SK-N-SH (cell line): ENCODE data around the gene EXOC2. TPM values are rescaled to one million over a fixed set of nuclear protein-coding genes. Genes with fewer than 3 reads are reported as not detected.

ENCODE experiments used
- CTCF ChIA-PET: fragments of 300-600, 350-600 bp; formaldehyde crosslinking; extraction: SDS; loops from one replicate; lab custom pipeline; 2021; lab: Yijun Ruan, JAX
- POLR2A ChIA-PET: fragments of 350-600 bp; sonication (Branson Sonifier 250); formaldehyde crosslinking; extraction: SDS; loops from one replicate; lab custom pipeline; 2020; ENCODE audit warnings: antibody characterized with exemption, inconsistent platforms; lab: Yijun Ruan, JAX
- DNase-seq: peaks from one replicate; pipeline ENCODE4 v3.0.0; 2012
- H2AFZ ChIP-seq: fragments of 200-600 bp; sonication (generic); 2 replicates; pipeline ENCODE4 v1.8.1; 2016; ENCODE audit warnings: antibody characterized with exemption, mild to moderate bottlenecking, low read depth
- H3F3A ChIP-seq: fragments of 200-600 bp; sonication (generic); replicated peaks from 2 replicates; pipeline ENCODE3; 2016; ENCODE audit warnings: antibody characterized with exemption, mild to moderate bottlenecking; ENCODE audit not compliant: insufficient read depth
- H3K27ac ChIP-seq, 2 experiments: fragments of 200-500 bp in 1 of 2; fragments of 200-600 bp in 1 of 2; sonication (Bioruptor generic) in 1 of 2; sonication (generic), shearing (Covaris generic) in 1 of 2; 2 replicates each; pipeline versions ENCODE4 v1.5.1 to v1.6.1; 2014 to 2016; ENCODE audit warnings: low read depth in 2 of 2, inconsistent platforms in 1 of 2, low read length in 1 of 2, mild to moderate bottlenecking in 1 of 2, mixed read lengths in 1 of 2
- H3K27me3 ChIP-seq: fragments of 200-600 bp; sonication (generic), shearing (Covaris generic); 2 replicates; pipeline ENCODE4 v1.6.1; 2016; ENCODE audit warnings: mixed run types; ENCODE audit not compliant: insufficient read depth
- H3K36me3 ChIP-seq, 2 experiments: fragments of 200-500 bp in 1 of 2; fragments of 200-600 bp in 1 of 2; sonication (Bioruptor generic) in 1 of 2; sonication (generic) in 1 of 2; replicated peaks in 1 of 2; 2 replicates each; pipeline versions ENCODE3 to v1.5.1; 2014 to 2016; ENCODE audit warnings: low read length in 1 of 2, mild to moderate bottlenecking in 1 of 2; ENCODE audit not compliant: insufficient read depth in 2 of 2, control insufficient read depth in 1 of 2
- H3K4me1 ChIP-seq, 2 experiments: fragments of 200-500 bp in 1 of 2; fragments of 200-600 bp in 1 of 2; sonication (Bioruptor generic) in 1 of 2; sonication (generic), shearing (Covaris generic) in 1 of 2; 2 replicates each; pipeline versions ENCODE4 v1.5.1 to v1.6.1; 2014 to 2016; ENCODE audit warnings: low read depth in 1 of 2, low read length in 1 of 2, mixed run types in 1 of 2; ENCODE audit not compliant: insufficient read depth in 2 of 2, control insufficient read depth in 1 of 2
- H3K4me2 ChIP-seq: fragments of 200-600 bp; sonication (generic), shearing (Covaris generic); 2 replicates; pipeline ENCODE4 v1.6.1; 2017; ENCODE audit warnings: mixed run types
- H3K4me3 ChIP-seq, 2 experiments: fragments of 200-500 bp in 1 of 2; fragments of 200-600 bp in 1 of 2; sonication (Bioruptor generic) in 1 of 2; sonication (generic), shearing (Covaris generic) in 1 of 2; 2 replicates each; pipeline versions ENCODE4 v1.5.1 to v1.8.1; 2014 to 2016; ENCODE audit warnings: low read depth in 2 of 2, inconsistent platforms in 1 of 2, low read length in 1 of 2, mild to moderate bottlenecking in 1 of 2, mixed read lengths in 1 of 2, moderate library complexity in 1 of 2
- H3K79me2 ChIP-seq: fragments of 200-600 bp; sonication (generic); 2 replicates; pipeline ENCODE4 v1.8.1; 2017; ENCODE audit warnings: mild to moderate bottlenecking; ENCODE audit not compliant: insufficient read depth
- H3K9ac ChIP-seq: fragments of 200-600 bp; sonication (generic); 2 replicates; pipeline ENCODE4 v1.6.1; 2017; ENCODE audit warnings: mixed run types
- H3K9me2 ChIP-seq: fragments of 200-600 bp; sonication (generic); 2 replicates; pipeline ENCODE4 v1.6.1; 2017; ENCODE audit warnings: mixed run types
- H3K9me3 ChIP-seq: fragments of 200-600 bp; sonication (generic); 2 replicates; pipeline ENCODE4 v1.6.1; 2017; ENCODE audit warnings: mixed run types, mild to moderate bottlenecking, moderate library complexity
- H4K20me1 ChIP-seq: fragments of 200-600 bp; sonication (generic); 2 replicates; pipeline ENCODE4 v1.6.1; 2017; ENCODE audit warnings: mild to moderate bottlenecking, mixed run types; ENCODE audit not compliant: insufficient read depth
- CHD2 ChIP-seq: fragments of 150-350 bp; IDR thresholded peaks from 2 replicates; pipeline ENCODE4 v1.6.1; 2018; ENCODE audit warnings: low read length; ENCODE audit not compliant: partially characterized antibody
- ELF1 ChIP-seq: IDR thresholded peaks from 2 replicates; pipeline ENCODE4 v1.4.0; 2012
- EZH2phosphoT487 ChIP-seq: fragments of 200-600 bp; sonication (generic); IDR thresholded peaks from 2 replicates; pipeline ENCODE4 v1.6.1; 2017; ENCODE audit warnings: low read depth, mixed run types, mild to moderate bottlenecking, antibody characterized with exemption, moderate library complexity, borderline replicate concordance
- FOSL2 ChIP-seq: IDR thresholded peaks from 2 replicates; pipeline ENCODE4 v1.4.0; 2012; ENCODE audit warnings: low read depth, mild to moderate bottlenecking, moderate library complexity, borderline replicate concordance
- FOXJ3 ChIP-seq: sonication (generic); formaldehyde crosslinking; IDR thresholded peaks from 2 replicates; pipeline ENCODE4 v1.5.1; 2020; ENCODE audit warnings: mild to moderate bottlenecking, missing genetic modification reagents
- GABPA ChIP-seq: IDR thresholded peaks from 2 replicates; pipeline ENCODE4 v1.4.0; 2012; ENCODE audit warnings: low read depth, mild to moderate bottlenecking
- GATA2 ChIP-seq: sonication (generic); formaldehyde crosslinking; IDR thresholded peaks from 2 replicates; pipeline ENCODE4 v1.5.0; 2020; ENCODE audit warnings: mild to moderate bottlenecking, missing genetic modification reagents
- IRF3 ChIP-seq: fragments of 150-350 bp; IDR thresholded peaks from 2 replicates; pipeline ENCODE4 v1.6.1; 2016; ENCODE audit warnings: mild to moderate bottlenecking, low read depth, low read length
- MAX ChIP-seq: IDR thresholded peaks from 2 replicates; pipeline ENCODE4 v1.4.0; 2012; ENCODE audit warnings: low read depth
- MXI1 ChIP-seq: IDR thresholded peaks from 2 replicates; pipeline ENCODE4 v1.6.1; 2012; ENCODE audit warnings: mild to moderate bottlenecking, low read depth, low read length, improper control_type of control experiment
- RAD21 ChIP-seq: IDR thresholded peaks from 2 replicates; pipeline ENCODE4 v1.6.1; 2012; ENCODE audit warnings: mild to moderate bottlenecking, low read length
- RFX5 ChIP-seq: IDR thresholded peaks from 2 replicates; pipeline ENCODE4 v1.6.1; 2012; ENCODE audit warnings: mild to moderate bottlenecking, improper control_type of control experiment, low read length
- SIN3A ChIP-seq: IDR thresholded peaks from 2 replicates; pipeline ENCODE4 v1.6.1; 2012; ENCODE audit warnings: low read depth, mild to moderate bottlenecking, low read length, moderate library complexity, borderline replicate concordance
- SMC3 ChIP-seq: IDR thresholded peaks from 2 replicates; pipeline ENCODE4 v1.6.1; 2012; ENCODE audit warnings: low read depth, low read length, improper control_type of control experiment
- TAF1 ChIP-seq: IDR thresholded peaks from 2 replicates; pipeline ENCODE4 v1.6.1; 2012; ENCODE audit warnings: low read depth, mild to moderate bottlenecking, low read length, moderate library complexity, borderline replicate concordance
- TCF12 ChIP-seq: IDR thresholded peaks from 2 replicates; pipeline ENCODE4 v1.4.0; 2012
- TEAD4 ChIP-seq: IDR thresholded peaks from 2 replicates; pipeline ENCODE4 v1.4.0; 2012; ENCODE audit warnings: mild to moderate bottlenecking, borderline replicate concordance; ENCODE audit not compliant: insufficient read depth
- YY1 ChIP-seq: IDR thresholded peaks from 2 replicates; pipeline ENCODE4 v1.4.0; 2012; ENCODE audit warnings: low read depth, mild to moderate bottlenecking
- WGBS: methylation state at CpG from one replicate; pipeline ENCODE4 v1.1.6; 2017; ENCODE audit warnings: low lambda C conversion rate; 5-methylcytosine and 5-hydroxymethylcytosine counted together
- polyA plus RNA-seq, 3 experiments: library from polyadenylated mRNA; depleted of rRNA; stranded (reverse); fragments of >200 nt; gene quantifications; 2 replicates each; pipeline ENCODE4 v1.2.3, GENCODE V29; 2012

Gene EXOC2
- polyA plus RNA-seq, 1 of the 3 experiments (the other 2 are of a cell fraction), result 10.6 TPM

GRCh38 chr6:443621-444159, 249.2 kb downstream of the EXOC2 start:
- H3F3A ChIP-seq, result no peaks in the 10 kb centered on the region
- no peaks in the 10 kb centered on the region for H3K9me3 ChIP-seq
- no peak for DNase-seq
- no peaks in the 10 kb centered on the region for H3K79me2 ChIP-seq
- POLR2A ChIA-PET, result no interaction called here
- no peak overlapping the region for H2AFZ ChIP-seq
- no peak for TF ChIP-seq ELF1
- no peak for TF ChIP-seq IRF3
- TF ChIP-seq GATA2 (CRISPR knock-in tag), result no peak
- no peak for TF ChIP-seq YY1
- TF ChIP-seq RFX5, result no peak
- no peak for TF ChIP-seq FOSL2
- TF ChIP-seq TEAD4, result no peak
- no peak for TF ChIP-seq FOXJ3 (CRISPR knock-in tag)
- TF ChIP-seq MAX, result no peak
- TF ChIP-seq RAD21, result no peak
- TF ChIP-seq MXI1, result no peak
- TF ChIP-seq TCF12, result no peak
- TF ChIP-seq CHD2, result no peak
- TF ChIP-seq SIN3A, result no peak
- no peak for TF ChIP-seq EZH2phosphoT487
- TF ChIP-seq SMC3, result no peak
- TF ChIP-seq TAF1, result no peak
- TF ChIP-seq GABPA, result no peak
- TF ChIP-seq, all 33 proteins: peak for 0
- Histone ChIP-seq H4K20me1 (no peaks in the 10 kb centered on the region), H3K4me1 (no peaks in the 10 kb centered on the region), H3K27me3 (peaks cover 87% of the 10 kb centered on the region; the same call in 1 of the 2 replicates), H3K27ac (no peak overlapping the region), H3K4me3 (no peak overlapping the region), H3K36me3 (no peaks in the 10 kb centered on the region), H3K9ac (no peak overlapping the region), H3K9me2 (no peaks in the 10 kb centered on the region), H3K4me2 (no peak overlapping the region)
- CTCF ChIA-PET, result no interaction called here
- WGBS, result 12% methylated on average over 15 of the region's 19 CpGs
